H1 (cell line): ENCODE measurements around the gene TESMIN. TPM values are rescaled to one million over a fixed set of nuclear protein-coding genes. Genes with fewer than 3 reads are reported as not detected.

Source experiments
- CTCF ChIA-PET: fragments of 300-600 bp; sonication (Branson Sonifier 250); formaldehyde crosslinking; loops from one replicate; lab custom pipeline; 2021; ENCODE audit not compliant: partially characterized antibody; lab: Charles Lee
- POLR2A ChIA-PET: fragments of 300-600 bp; sonication (Branson Sonifier 250); formaldehyde crosslinking; loops from one replicate; lab custom pipeline; 2021; ENCODE audit warnings: inconsistent platforms; ENCODE audit not compliant: partially characterized antibody; lab: Charles Lee
- DNase-seq, 2 experiments: peaks; one replicate each; pipeline versions ENCODE4 v3.0.0 to v3.0.0-alpha.2; 2010 to 2022; ENCODE audit warnings: low spot score in 2 of 2, low read depth in 1 of 2, mixed read lengths in 1 of 2
- FAIRE-seq: peaks from 2 replicates; lab custom pipeline; 2011; peaks lifted over from hg19 to GRCh38; lab: Jason Lieb, UNC
- H2AFZ ChIP-seq: 2 replicates; pipeline ENCODE4 v1.8.1; 2012; ENCODE audit warnings: low read length, inconsistent platforms
- H2AK5ac ChIP-seq: 2 replicates; pipeline ENCODE4 v1.6.1; 2013; ENCODE audit warnings: low read depth, low read length
- H2BK120ac ChIP-seq: replicated peaks from 2 replicates; pipeline ENCODE3; 2013; ENCODE audit warnings: low read depth, low read length, inconsistent platforms
- H2BK12ac ChIP-seq: 2 replicates; pipeline ENCODE4 v1.6.1; 2013; ENCODE audit warnings: low read depth, low read length
- H2BK15ac ChIP-seq: 2 replicates; pipeline ENCODE4 v1.6.1; 2013; ENCODE audit warnings: low read length
- H2BK20ac ChIP-seq: 2 replicates; pipeline ENCODE4 v1.6.1; 2013; ENCODE audit warnings: low read length
- H2BK5ac ChIP-seq: 2 replicates; pipeline ENCODE4 v1.6.1; 2013; ENCODE audit warnings: low read depth, low read length
- H3K14ac ChIP-seq: 2 replicates; pipeline ENCODE4 v1.6.1; 2013; ENCODE audit warnings: inconsistent platforms; ENCODE audit not compliant: insufficient read length
- H3K18ac ChIP-seq: 2 replicates; pipeline ENCODE4 v1.6.1; 2013; ENCODE audit warnings: low read length; ENCODE audit errors: extremely low read depth
- H3K23ac ChIP-seq: 2 replicates; pipeline ENCODE4 v1.6.1; 2013; ENCODE audit warnings: inconsistent platforms; ENCODE audit not compliant: insufficient read length
- H3K23me2 ChIP-seq: 2 replicates; pipeline ENCODE4 v1.6.1; 2013; ENCODE audit warnings: low read depth, low read length
- H3K27ac ChIP-seq: 2 replicates; pipeline ENCODE4 v1.6.1; 2011; ENCODE audit warnings: low read depth, low read length, inconsistent platforms
- H3K27me3 ChIP-seq, 4 experiments: replicated peaks in 1 of 4; 1 replicate in 1 of 4; 2 replicates in 3 of 4; pipeline versions ENCODE4 v1.6.1 to v1.8.1; 2011 to 2013; ENCODE audit warnings: low read length in 3 of 4, mild to moderate bottlenecking in 3 of 4, inconsistent platforms in 2 of 4, mixed read lengths in 2 of 4, moderate library complexity in 1 of 4; ENCODE audit not compliant: control insufficient read depth in 3 of 4, insufficient read depth in 3 of 4; ENCODE audit errors: extremely low read depth in 1 of 4
- H3K36me3 ChIP-seq, 4 experiments: 2 replicates each; pipeline versions ENCODE4 v1.6.1 to v1.8.1; 2011 to 2013; ENCODE audit warnings: mild to moderate bottlenecking in 4 of 4, low read length in 3 of 4, moderate library complexity in 2 of 4, control low read depth in 1 of 4, inconsistent platforms in 1 of 4; ENCODE audit not compliant: insufficient read depth in 4 of 4, control insufficient read depth in 2 of 4
- H3K4ac ChIP-seq: replicated peaks from 2 replicates; pipeline ENCODE3; 2013; ENCODE audit warnings: low read length, low read depth, mixed read lengths, inconsistent platforms; ENCODE audit not compliant: insufficient read length
- H3K4me1 ChIP-seq, 4 experiments: replicated peaks in 1 of 4; 1 replicate in 1 of 4; 2 replicates in 3 of 4; pipeline versions ENCODE4 v1.6.1 to v1.8.1; 2011 to 2013; ENCODE audit warnings: low read length in 3 of 4, inconsistent platforms in 2 of 4, mixed read lengths in 1 of 4; ENCODE audit not compliant: insufficient read depth in 4 of 4, control insufficient read depth in 3 of 4
- H3K4me2 ChIP-seq, 2 experiments: 2 replicates each; pipeline versions ENCODE4 v1.6.1 to v1.8.1; 2011 to 2013; ENCODE audit warnings: low read depth in 2 of 2, low read length in 2 of 2, control low read depth in 1 of 2, inconsistent platforms in 1 of 2, mild to moderate bottlenecking in 1 of 2; ENCODE audit not compliant: insufficient read depth in 1 of 2
- H3K4me3 ChIP-seq, 4 experiments: fragments of 200-600, 300-600 bp in 1 of 4; sonication (generic), shearing (Covaris generic), sonication (Bioruptor Twin) in 1 of 4; 2 replicates each; pipeline versions ENCODE4 v1.5.1 to v1.8.1; 2011 to 2016; ENCODE audit warnings: low read length in 4 of 4, low read depth in 3 of 4, control low read depth in 2 of 4, inconsistent platforms in 2 of 4, mild to moderate bottlenecking in 2 of 4, mixed read lengths in 1 of 4, moderate library complexity in 1 of 4; ENCODE audit not compliant: insufficient read depth in 2 of 4; ENCODE audit errors: extremely low read depth in 1 of 4
- H3K56ac ChIP-seq: replicated peaks from 2 replicates; pipeline ENCODE3; 2013; ENCODE audit warnings: low read depth, mild to moderate bottlenecking, mixed read lengths, low read length, inconsistent platforms; ENCODE audit not compliant: insufficient read length
- H3K79me1 ChIP-seq: 2 replicates; pipeline ENCODE4 v1.6.1; 2013; ENCODE audit warnings: low read depth, low read length, control low read depth
- H3K79me2 ChIP-seq, 2 experiments: 2 replicates each; pipeline versions ENCODE4 v1.6.1 to v1.8.1; 2012 to 2013; ENCODE audit warnings: low read length in 2 of 2, mild to moderate bottlenecking in 2 of 2, inconsistent platforms in 1 of 2; ENCODE audit not compliant: insufficient read depth in 2 of 2, control insufficient read depth in 1 of 2
- H3K9ac ChIP-seq, 4 experiments: replicated peaks in 1 of 4; 1 replicate in 1 of 4; 2 replicates in 3 of 4; pipeline versions ENCODE4 v1.6.1 to v1.8.1; 2011 to 2013; ENCODE audit warnings: low read depth in 3 of 4, low read length in 3 of 4, control low read depth in 2 of 4, mild to moderate bottlenecking in 2 of 4, moderate library complexity in 2 of 4, inconsistent platforms in 1 of 4; ENCODE audit errors: extremely low read depth in 1 of 4
- H3K9me3 ChIP-seq, 2 experiments: 2 replicates each; pipeline versions ENCODE4 v1.6.1 to v1.8.1; 2012 to 2013; ENCODE audit warnings: mild to moderate bottlenecking in 2 of 2, moderate library complexity in 2 of 2, control low read depth in 1 of 2, inconsistent platforms in 1 of 2, low read depth in 1 of 2, low read length in 1 of 2, mixed read lengths in 1 of 2; ENCODE audit not compliant: insufficient read depth in 2 of 2
- H4K20me1 ChIP-seq, 2 experiments: replicated peaks in 1 of 2; 2 replicates each; pipeline versions ENCODE3 to v1.8.1; 2011 to 2013; ENCODE audit warnings: inconsistent platforms in 2 of 2, low read length in 2 of 2, mild to moderate bottlenecking in 1 of 2; ENCODE audit not compliant: insufficient read depth in 2 of 2, control insufficient read depth in 1 of 2
- H4K5ac ChIP-seq: 2 replicates; pipeline ENCODE4 v1.6.1; 2013; ENCODE audit warnings: low read length, low read depth, mixed read lengths, inconsistent platforms; ENCODE audit not compliant: insufficient read length
- H4K8ac ChIP-seq: 2 replicates; pipeline ENCODE4 v1.8.0; 2013; ENCODE audit warnings: mild to moderate bottlenecking, moderate library complexity, low read length, inconsistent platforms; ENCODE audit not compliant: insufficient read depth; ENCODE audit errors: extremely low read depth
- H4K91ac ChIP-seq: replicated peaks from 2 replicates; pipeline ENCODE3; 2013; ENCODE audit warnings: low read length, mixed read lengths, inconsistent platforms; ENCODE audit not compliant: insufficient read length
- CBX8 ChIP-seq: fragments of 300-800, 300-1000 bp; sonication (generic); IDR thresholded peaks from 2 replicates; pipeline ENCODE4 v1.7.1; 2016; ENCODE audit warnings: low read depth, low read length, borderline replicate concordance
- CTBP2 ChIP-seq: IDR thresholded peaks from 2 replicates; pipeline ENCODE4 v1.7.0; 2011; ENCODE audit warnings: borderline replicate concordance, mild to moderate bottlenecking, moderate library complexity, mixed read lengths, low read length; ENCODE audit not compliant: insufficient read depth, insufficient read length
- GABPA ChIP-seq: IDR thresholded peaks from 2 replicates; pipeline ENCODE4 v1.6.1; 2011; ENCODE audit warnings: mild to moderate bottlenecking, low read length, moderate library complexity, borderline replicate concordance; ENCODE audit not compliant: insufficient read depth
- POU5F1 ChIP-seq: IDR thresholded peaks from 2 replicates; pipeline ENCODE4 v1.6.1; 2011; ENCODE audit warnings: low read depth, mild to moderate bottlenecking, low read length, moderate library complexity
- RFX5 ChIP-seq: IDR thresholded peaks from 2 replicates; pipeline ENCODE4 v1.6.1; 2011; ENCODE audit warnings: low read depth, low read length, improper control_type of control experiment, borderline replicate concordance
- SIX5 ChIP-seq: IDR thresholded peaks from 2 replicates; pipeline ENCODE4 v1.6.1; 2011; ENCODE audit warnings: mild to moderate bottlenecking, low read depth, low read length
- WGBS, 2 experiments: shearing (Covaris generic) in 1 of 2; methylation state at CpG; one replicate each; pipeline versions ENCODE4 v1.1.6 to v1.1.7; 2013 to 2015; ENCODE audit warnings: low lambda C conversion rate in 2 of 2, mixed read lengths in 2 of 2, inconsistent platforms in 1 of 2, low coverage in 1 of 2, missing lambda C conversion rate in 1 of 2; ENCODE audit not compliant: insufficient replicate concordance in 2 of 2, insufficient coverage in 1 of 2, insufficient read length in 1 of 2; ENCODE audit errors: extremely low coverage in 1 of 2, missing lambda C conversion rate in 1 of 2; 5-methylcytosine and 5-hydroxymethylcytosine counted together
- polyA plus RNA-seq, 7 experiments: library from polyadenylated mRNA; depleted of rRNA in 3 of 7; stranded (reverse) in 5 of 7; unstranded in 2 of 7; fragments of >200 nt in 5 of 7; fragments of 200-250 nt in 2 of 7; gene quantifications; 1 replicate in 5 of 7; 2 replicates in 1 of 7; 4 replicates in 1 of 7; pipeline versions ENCODE4 v1.2.1 to v1.2.3, GENCODE V29; 2011 to 2013; ENCODE audit warnings: missing spikeins in 2 of 7, mixed read lengths in 2 of 7
- total RNA-seq: library from RNA; stranded (reverse); fragmentation: NEBNext Ultra II Directional; extraction: Animal tissue kit (Norgen Biotek cat#: 25700); gene quantifications from 2 replicates; pipeline ENCODE4 v1.2.1, GENCODE V29; 2021
- TF ChIP-seq, protein P1 (sequence below): IDR thresholded peaks from 2 replicates; pipeline ENCODE4 v1.6.1; 2012; ENCODE audit warnings: low read length, inconsistent platforms
- TF ChIP-seq, protein P2 (sequence below), 3 experiments: IDR thresholded peaks; 1 replicate in 2 of 3; 2 replicates in 1 of 3; pipeline versions ENCODE4 v1.5.1 to v1.6.1; 2011; ENCODE audit warnings: low read length in 3 of 3, mild to moderate bottlenecking in 3 of 3, inconsistent platforms in 2 of 3, low read depth in 1 of 3, moderate library complexity in 1 of 3; ENCODE audit not compliant: insufficient read depth in 1 of 3; ENCODE audit errors: control extremely low read depth in 1 of 3

TESMIN gene
- total and polyA plus RNA-seq, 2 of the 8 experiments (the other 6 are each of a cell fraction or from before 2014, with no cell fraction given), result 22.6 to 61.1 TPM

DNA sequence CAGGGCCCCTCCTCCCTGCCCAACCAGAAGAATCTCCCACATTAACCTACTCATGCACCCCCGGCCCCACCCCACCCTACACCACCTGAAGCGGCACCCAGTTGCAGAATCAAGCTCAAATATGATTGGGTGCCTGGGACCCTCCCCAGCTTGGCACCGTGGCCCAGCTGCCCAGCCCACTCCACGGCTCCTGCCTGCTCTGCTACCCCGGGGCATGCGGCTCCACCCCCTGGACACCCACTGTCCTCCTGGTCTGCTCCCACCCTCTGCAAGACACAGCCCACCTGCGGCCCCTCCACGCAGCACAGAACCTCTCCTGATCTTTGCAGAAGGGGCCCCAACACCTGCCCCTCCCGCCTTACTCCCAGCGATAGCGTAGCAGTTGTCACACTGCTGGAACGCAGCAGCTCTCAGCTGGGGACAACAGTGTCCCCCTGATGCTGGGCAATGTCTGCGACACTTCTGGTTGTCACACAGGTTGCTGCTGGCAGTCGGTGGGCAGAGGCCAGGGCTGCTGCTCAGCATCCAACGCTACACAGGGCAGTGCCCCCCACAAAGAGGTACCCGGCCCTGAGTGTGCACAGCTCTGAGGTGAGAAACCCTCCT, 32.0 kb upstream of the TESMIN start:
- H3K79me2 ChIP-seq, result no peaks in the 10 kb centered on the region
- H3K23ac ChIP-seq, result no peak overlapping the region
- no peak overlapping the region for H2AFZ ChIP-seq
- H4K5ac ChIP-seq, result no peak overlapping the region
- H3K4ac ChIP-seq, result no peak overlapping the region
- H4K8ac ChIP-seq, result peak overlapping the region; percentile 51; the same call in 1 of the 2 replicates
- 91% methylated on average over 15 of the region's 16 CpGs; no CpG with 5 or more reads in 1 of the 2 experiments for WGBS, 2 experiments
- no peak overlapping the region for H3K56ac ChIP-seq
- no peak overlapping the region for H2BK20ac ChIP-seq
- no peaks in the 10 kb centered on the region for H3K27me3 ChIP-seq
- H2BK5ac ChIP-seq, result no peak overlapping the region
- H3K18ac ChIP-seq, result no peak overlapping the region
- H3K4me3 ChIP-seq, result no peak overlapping the region
- no peak overlapping the region for H3K14ac ChIP-seq
- H2BK15ac ChIP-seq, result no peak overlapping the region
- no peak overlapping the region for H2BK120ac ChIP-seq
- FAIRE-seq, result no peak
- no peak overlapping the region for H4K91ac ChIP-seq
- H3K9me3 ChIP-seq, result no peaks in the 10 kb centered on the region
- no peak overlapping the region for H2BK12ac ChIP-seq
- H2AK5ac ChIP-seq, result no peak overlapping the region
- H4K20me1 ChIP-seq, result no peaks in the 10 kb centered on the region
- H3K23me2 ChIP-seq, result no peaks in the 10 kb centered on the region
- peaks cover 0 to 4% (median 0%) of the 10 kb centered on the region in 4 experiments; a peak in 2 of 7 replicates for H3K4me1 ChIP-seq
- POLR2A ChIA-PET, result interaction anchor here (1.2 kb wide), 1 partner anchor 12 kb away, joined by 3 read pairs; no protein-coding TSS in a partner anchor
- no peaks in the 10 kb centered on the region for H3K36me3 ChIP-seq
- H3K27ac ChIP-seq, result no peak overlapping the region
- no peak for DNase-seq
- H3K79me1 ChIP-seq, result no peaks in the 10 kb centered on the region
- TF ChIP-seq POU5F1 (no peak), GABPA (no peak), RFX5 (no peak), CBX8 (no peak), SIX5 (no peak), CTBP2 (no peak)
- TF ChIP-seq, protein P1, sequence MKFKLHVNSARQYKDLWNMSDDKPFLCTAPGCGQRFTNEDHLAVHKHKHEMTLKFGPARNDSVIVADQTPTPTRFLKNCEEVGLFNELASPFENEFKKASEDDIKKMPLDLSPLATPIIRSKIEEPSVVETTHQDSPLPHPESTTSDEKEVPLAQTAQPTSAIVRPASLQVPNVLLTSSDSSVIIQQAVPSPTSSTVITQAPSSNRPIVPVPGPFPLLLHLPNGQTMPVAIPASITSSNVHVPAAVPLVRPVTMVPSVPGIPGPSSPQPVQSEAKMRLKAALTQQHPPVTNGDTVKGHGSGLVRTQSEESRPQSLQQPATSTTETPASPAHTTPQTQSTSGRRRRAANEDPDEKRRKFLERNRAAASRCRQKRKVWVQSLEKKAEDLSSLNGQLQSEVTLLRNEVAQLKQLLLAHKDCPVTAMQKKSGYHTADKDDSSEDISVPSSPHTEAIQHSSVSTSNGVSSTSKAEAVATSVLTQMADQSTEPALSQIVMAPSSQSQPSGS, result no peak
- TF ChIP-seq, protein P2, sequence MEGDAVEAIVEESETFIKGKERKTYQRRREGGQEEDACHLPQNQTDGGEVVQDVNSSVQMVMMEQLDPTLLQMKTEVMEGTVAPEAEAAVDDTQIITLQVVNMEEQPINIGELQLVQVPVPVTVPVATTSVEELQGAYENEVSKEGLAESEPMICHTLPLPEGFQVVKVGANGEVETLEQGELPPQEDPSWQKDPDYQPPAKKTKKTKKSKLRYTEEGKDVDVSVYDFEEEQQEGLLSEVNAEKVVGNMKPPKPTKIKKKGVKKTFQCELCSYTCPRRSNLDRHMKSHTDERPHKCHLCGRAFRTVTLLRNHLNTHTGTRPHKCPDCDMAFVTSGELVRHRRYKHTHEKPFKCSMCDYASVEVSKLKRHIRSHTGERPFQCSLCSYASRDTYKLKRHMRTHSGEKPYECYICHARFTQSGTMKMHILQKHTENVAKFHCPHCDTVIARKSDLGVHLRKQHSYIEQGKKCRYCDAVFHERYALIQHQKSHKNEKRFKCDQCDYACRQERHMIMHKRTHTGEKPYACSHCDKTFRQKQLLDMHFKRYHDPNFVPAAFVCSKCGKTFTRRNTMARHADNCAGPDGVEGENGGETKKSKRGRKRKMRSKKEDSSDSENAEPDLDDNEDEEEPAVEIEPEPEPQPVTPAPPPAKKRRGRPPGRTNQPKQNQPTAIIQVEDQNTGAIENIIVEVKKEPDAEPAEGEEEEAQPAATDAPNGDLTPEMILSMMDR (IDR thresholded peaks at IDR 0.05; ENCODE audit: control extremely low read depth in 1 of 3, insufficient read depth in 1 of 3, low read depth in 1 of 3, low read length in 3 of 3), result no peak
- no peak overlapping the region for H3K4me2 ChIP-seq
- H3K9ac ChIP-seq, result no peak overlapping the region
- CTCF ChIA-PET, result interaction anchor here (0.8 kb wide), 1 partner anchor 36 kb away, joined by 3 read pairs; no protein-coding TSS in a partner anchor
